ENCODE data around the gene OR5D13. TPM values are rescaled to one million over a fixed set of nuclear protein-coding genes. Genes with fewer than 3 reads are reported as not detected.

OR5D13 gene
- total RNA-seq, 1 experiment from 2014 or later = not detected

Other genes with a start within 250 kb of the OR5D13 start
- gene OR4C15, start 219.0 kb upstream of the OR5D13 start, total RNA-seq (2014; rRNA removed) = not detected in 2 replicates
- gene OR4C16, start 201.3 kb upstream of the OR5D13 start, total RNA-seq (2014; rRNA removed) = not detected in 2 replicates
- not detected in 2 replicates for gene OR4C11, start 165.8 kb upstream of the OR5D13 start, total RNA-seq (2014; rRNA removed)
- gene OR4P4, start 138.3 kb upstream of the OR5D13 start, total RNA-seq (2014; rRNA removed) = not detected in 2 replicates
- gene OR4S2, start 125.1 kb upstream of the OR5D13 start, total RNA-seq (2014; rRNA removed) = not detected in 2 replicates
- not detected in 2 replicates for gene OR4C6, start 111.2 kb upstream of the OR5D13 start, total RNA-seq (2014; rRNA removed)
- gene OR5D14, start 22.1 kb downstream of the OR5D13 start, total RNA-seq (2014; rRNA removed) = not detected in 2 replicates
- gene OR5L1, start 37.9 kb downstream of the OR5D13 start, total RNA-seq (2014; rRNA removed) = not detected in 2 replicates
- gene OR5D18, start 46.2 kb downstream of the OR5D13 start, total RNA-seq (2014; rRNA removed) = not detected in 2 replicates
- not detected in 2 replicates for gene OR5L2, start 53.8 kb downstream of the OR5D13 start, total RNA-seq (2014; rRNA removed)
- not detected in 2 replicates for gene OR5D16, start 65.3 kb downstream of the OR5D13 start, total RNA-seq (2014; rRNA removed)
- not detected in 2 replicates for gene TRIM51, start 109.9 kb downstream of the OR5D13 start, total RNA-seq (2014; rRNA removed)
- not detected in 2 replicates for gene OR5W2, start 141.1 kb downstream of the OR5D13 start, total RNA-seq (2014; rRNA removed)
- gene OR5I1, start 163.0 kb downstream of the OR5D13 start, total RNA-seq (2014; rRNA removed) = not detected in 2 replicates
- not detected in 2 replicates for gene OR10AG1, start 196.5 kb downstream of the OR5D13 start, total RNA-seq (2014; rRNA removed)
- not detected in 2 replicates for gene OR5F1, start 221.2 kb downstream of the OR5D13 start, total RNA-seq (2014; rRNA removed)